Dedifferentiated amniotic fluid mesenchymal stem cell (primary cell): ENCODE measurements around the gene BID.

ENCODE experiments used
- DNase-seq: peaks from one replicate; pipeline ENCODE4 v3.0.0-alpha.2; 2016; ENCODE audit errors: extremely low spot score

BID gene

GRCh38 chr22:17774206-17774925, at the start of gene BID:
BID (minus strand) TSS chr22:17774469; CDS start chr22:17750116, 24,353 bp downstream.
- no peak for DNase-seq

- DNase-seq = no peak
These were observed 49.7 kb upstream of the BID start for GRCh38 chr22:17823964-17824363.

- no peak for DNase-seq
These were observed 49.0 kb upstream of the BID start for GRCh38 chr22:17823226-17823625.

GRCh38 chr22:17822087-17822486, 47.8 kb upstream of the BID start:
- DNase-seq = no peak

GRCh38 chr22:17820879-17821439, 46.7 kb upstream of the BID start:
- no peak for DNase-seq

- DNase-seq = no peak
These were observed 44.4 kb upstream of the BID start for GRCh38 chr22:17818649-17819048.

- no peak for DNase-seq
These were observed 43.9 kb upstream of the BID start for GRCh38 chr22:17818180-17818579.

DNA sequence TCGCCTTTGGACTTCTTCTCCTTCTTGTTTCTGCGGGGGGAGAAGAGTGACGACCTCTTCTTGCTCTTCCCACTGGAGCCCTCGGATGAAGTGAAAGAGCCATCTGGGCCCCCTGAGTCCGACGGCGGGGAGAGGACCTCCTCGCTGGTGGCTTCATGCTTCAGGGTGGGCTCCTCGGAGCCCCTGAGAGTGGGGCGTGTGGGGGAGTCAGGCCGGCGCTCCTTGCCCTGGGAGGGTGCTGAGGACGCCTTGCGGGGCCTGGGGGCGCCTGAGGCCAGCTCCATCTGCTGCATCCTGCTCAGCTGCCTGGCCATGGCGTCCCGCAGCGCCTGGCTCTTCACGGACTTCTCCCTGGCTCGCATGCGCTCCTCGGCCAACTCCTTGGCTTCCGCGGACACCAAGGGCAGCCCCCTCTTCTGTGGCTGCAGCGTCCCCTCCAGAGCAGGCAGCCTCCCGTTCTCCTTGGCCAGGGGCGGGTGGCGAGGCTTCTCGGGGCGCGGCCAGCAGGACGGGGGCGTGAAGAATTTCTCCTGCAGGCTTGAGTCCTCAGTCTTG, 43.3 kb upstream of the BID start:
- DNase-seq = no peak

DNA sequence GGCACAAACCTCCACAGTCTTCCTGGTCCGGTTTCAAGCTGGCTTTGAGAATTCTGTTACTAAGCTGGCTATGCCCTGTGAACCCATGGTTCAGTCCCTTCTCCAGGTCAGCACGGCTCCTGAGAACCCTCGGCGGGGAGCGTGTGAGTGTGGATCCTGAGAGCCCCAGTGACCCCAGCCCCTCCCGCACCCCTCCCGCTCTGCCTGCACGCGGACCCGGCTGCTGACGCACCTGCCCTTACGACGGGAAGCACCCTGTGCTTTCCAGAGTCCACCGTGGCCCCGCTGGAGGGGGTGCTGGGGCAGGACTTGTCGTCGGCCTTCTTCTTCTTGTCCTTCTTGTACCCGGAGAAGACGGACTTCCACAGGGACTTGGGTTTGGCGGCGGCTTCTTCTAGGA, 42.8 kb upstream of the BID start:
- DNase-seq = no peak

- DNase-seq = no peak
These were observed 42.4 kb upstream of the BID start for GRCh38 chr22:17816649-17817048.

GRCh38 chr22:17815703-17816254, 41.5 kb upstream of the BID start:
- no peak for DNase-seq

DNA sequence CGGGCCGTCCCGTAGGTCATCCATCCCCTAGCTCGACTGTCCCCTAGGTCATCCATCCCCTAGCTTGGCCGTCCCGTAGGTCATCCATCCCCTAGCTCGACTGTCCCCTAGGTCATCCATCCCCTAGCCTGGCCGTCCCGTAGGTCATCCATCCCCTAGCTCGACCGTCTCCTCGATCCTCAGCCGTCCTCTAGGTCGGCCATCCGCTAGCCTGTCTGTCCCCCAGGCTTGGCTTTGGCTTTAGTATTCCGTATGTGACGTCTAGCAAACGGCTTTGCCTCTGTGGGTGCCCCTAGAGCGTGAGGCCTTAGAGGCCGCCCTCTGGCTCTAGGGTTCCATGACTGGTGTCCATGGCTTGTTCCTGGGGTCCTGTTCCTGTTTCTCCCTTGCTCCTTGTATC, 40.6 kb upstream of the BID start:
- DNase-seq = no peak

GRCh38 chr22:17814084-17814483, 39.8 kb upstream of the BID start:
- DNase-seq = no peak

GRCh38 chr22:17811119-17811518, 36.9 kb upstream of the BID start:
- DNase-seq = no peak

- no peak for DNase-seq
These were observed 36.4 kb upstream of the BID start for GRCh38 chr22:17810570-17811116.

DNA sequence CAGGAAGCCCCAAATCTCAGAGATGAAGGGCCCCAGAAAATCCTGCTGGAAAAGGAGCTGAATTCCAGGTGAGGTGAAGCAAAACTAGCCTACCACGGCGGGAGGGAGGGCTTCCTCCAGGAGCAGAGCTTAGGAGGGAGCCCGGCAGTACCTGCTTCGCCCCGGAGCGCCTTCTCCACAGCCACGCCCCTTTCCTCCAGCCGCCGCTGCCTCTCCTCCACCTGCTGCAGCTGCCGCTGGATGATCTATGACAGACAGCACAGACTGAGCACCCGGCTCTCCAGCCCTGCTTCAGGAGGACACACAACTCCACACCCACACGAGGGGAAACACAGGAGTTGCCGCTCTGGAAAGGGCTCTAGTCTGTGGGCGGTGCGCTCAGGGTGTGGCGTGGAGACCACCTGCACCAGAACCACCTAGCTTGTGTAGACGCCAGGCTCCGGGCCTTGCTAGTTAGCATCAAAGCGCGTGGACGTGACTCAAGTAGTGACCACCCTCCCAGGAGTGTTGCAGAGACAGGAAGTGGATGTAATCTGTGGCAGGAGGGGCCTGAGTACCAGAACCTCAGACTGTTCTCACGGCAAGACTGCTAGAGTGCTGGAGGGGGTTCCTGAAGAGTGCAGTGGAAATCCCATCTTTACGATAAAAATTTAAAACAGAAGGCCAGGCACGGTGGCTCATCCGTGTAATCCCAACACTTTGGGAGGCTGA, 34.6 kb upstream of the BID start:
- DNase-seq = no peak

- no peak for DNase-seq
These were observed 33.5 kb upstream of the BID start for GRCh38 chr22:17807578-17808410.

- no peak for DNase-seq
These were observed 32.8 kb upstream of the BID start for GRCh38 chr22:17807086-17807485.

GRCh38 chr22:17806437-17806836, 32.2 kb upstream of the BID start:
- DNase-seq = no peak

DNA sequence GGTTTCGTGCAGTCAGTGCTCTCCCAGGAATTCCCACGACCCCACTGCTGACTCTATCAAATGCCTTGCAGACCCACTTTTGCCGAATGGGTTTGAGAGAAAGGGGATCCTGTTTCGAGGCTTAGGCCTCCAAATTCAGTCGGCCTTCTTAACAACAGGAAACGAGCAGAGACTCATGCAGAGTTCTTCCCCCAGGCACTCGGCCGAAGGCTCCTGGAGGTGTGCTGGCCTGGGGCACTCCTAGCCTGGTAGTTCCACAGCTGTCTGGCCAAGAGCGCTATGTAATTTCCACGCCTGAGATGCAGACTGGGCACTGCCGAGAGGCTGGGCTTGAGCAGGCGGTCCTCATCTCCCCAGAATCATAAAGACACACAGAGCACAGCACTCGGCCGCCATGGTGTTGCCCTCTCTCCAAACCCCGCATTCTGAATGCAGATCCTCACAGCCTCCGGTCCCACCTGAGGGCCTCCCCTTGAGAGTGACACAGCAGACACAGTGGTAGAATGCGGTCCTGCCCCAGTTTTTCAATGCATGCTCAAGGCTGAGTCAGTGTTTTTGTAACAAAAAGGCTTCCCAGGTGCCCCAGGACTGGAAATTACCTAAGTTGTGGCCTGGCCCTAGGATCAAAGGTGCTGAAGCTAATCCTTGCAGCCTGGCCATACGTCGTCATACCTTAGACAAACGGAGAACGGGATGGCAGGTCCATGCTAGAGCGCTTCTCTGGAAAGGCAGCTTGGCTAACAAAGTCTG, 30.2 kb upstream of the BID start:
- no peak for DNase-seq
